GM12878 (cell line): Measurements from ENCODE around the gene PTPRC. TPM values are rescaled to one million over a fixed set of nuclear protein-coding genes. Genes with fewer than 3 reads are reported as not detected.

Experiments
- ATAC-seq: fragments of 200-7000 bp; cut with Tn5 transposase; 3 replicates; pipeline ENCODE4 v1.9.1; 2020; ENCODE audit warnings: mild to moderate bottlenecking, moderate library complexity
- BruUV-seq: library from RNA; stranded (reverse); fragments of 400-500 nt; replicated peaks from 2 replicates; lab custom pipeline; 2021; lab: Mats Ljungman, UMichigan
- CTCF ChIA-PET: fragments of 300-600 bp; sonication (Branson Sonifier 250); formaldehyde crosslinking; extraction: SDS; loops from one replicate; lab custom pipeline; 2021; ENCODE audit warnings: inconsistent platforms; lab: Yijun Ruan, JAX
- POLR2A ChIA-PET: fragments of 350-600 bp; formaldehyde crosslinking; extraction: SDS; loops from one replicate; lab custom pipeline; 2021; ENCODE audit warnings: inconsistent platforms; lab: Charles Lee
- RAD21 ChIA-PET: fragments of 300-600 bp; sonication (Branson Sonifier 250); formaldehyde crosslinking; loops from one replicate; lab custom pipeline; 2023; ENCODE audit warnings: antibody characterized with exemption; ENCODE audit not compliant: unreplicated experiment; lab: Charles Lee
- SMC1A ChIA-PET: fragments of 300-600 bp; sonication (Branson Sonifier 250); formaldehyde crosslinking; loops from one replicate; lab custom pipeline; 2023; ENCODE audit not compliant: unreplicated experiment, uncharacterized antibody; lab: Charles Lee
- DNase-seq: peaks from one replicate; pipeline ENCODE4 v3.0.0-alpha.2; 2011; ENCODE audit warnings: low read depth, low spot score
- FAIRE-seq: peaks from 3 replicates; lab custom pipeline; 2011; peaks lifted over from hg19 to GRCh38; lab: Jason Lieb, UNC
- H2AFZ ChIP-seq: 2 replicates; pipeline ENCODE4 v1.6.0; 2011; ENCODE audit warnings: low read depth, low read length, control low read depth; ENCODE audit not compliant: control insufficient read depth
- H3K27ac ChIP-seq: 2 replicates; pipeline ENCODE4 v1.5.1; 2011; ENCODE audit warnings: control low read depth; ENCODE audit not compliant: control insufficient read depth, insufficient read depth
- H3K27me3 ChIP-seq, 2 experiments: replicated peaks in 1 of 2; 2 replicates each; pipeline versions ENCODE4 v1.6.0 to v1.6.1; 2011; ENCODE audit warnings: low read length in 1 of 2; ENCODE audit not compliant: control insufficient read depth in 2 of 2, insufficient read depth in 2 of 2
- H3K36me3 ChIP-seq, 2 experiments: 2 replicates each; pipeline ENCODE4 v1.5.1; 2011; ENCODE audit warnings: low read length in 1 of 2; ENCODE audit not compliant: control insufficient read depth in 2 of 2, insufficient read depth in 2 of 2
- H3K4me1 ChIP-seq: 2 replicates; pipeline ENCODE4 v1.6.1; 2011; ENCODE audit warnings: mild to moderate bottlenecking, low read length, moderate library complexity, mixed read lengths; ENCODE audit not compliant: control insufficient read depth, insufficient read depth
- H3K4me2 ChIP-seq: 2 replicates; pipeline ENCODE4 v1.6.0; 2011; ENCODE audit warnings: control low read depth; ENCODE audit not compliant: control insufficient read depth, insufficient read depth
- H3K4me3 ChIP-seq: fragments of 200-600 bp; sonication (generic); 2 replicates; pipeline ENCODE4 v1.5.1; 2016
- H3K79me2 ChIP-seq: 2 replicates; pipeline ENCODE4 v1.6.0; 2011; ENCODE audit warnings: low read length; ENCODE audit not compliant: control insufficient read depth, insufficient read depth
- H3K9ac ChIP-seq: 2 replicates; pipeline ENCODE4 v1.8.0; 2011; ENCODE audit warnings: low read length, control low read depth, mixed read lengths; ENCODE audit not compliant: control insufficient read depth, insufficient read depth
- H3K9me3 ChIP-seq: replicated peaks from 3 replicates; pipeline ENCODE4 v1.5.1; 2011; ENCODE audit warnings: mild to moderate bottlenecking, low read length; ENCODE audit not compliant: control insufficient read depth, insufficient read depth
- H4K20me1 ChIP-seq: 2 replicates; pipeline ENCODE4 v1.6.0; 2011; ENCODE audit not compliant: control insufficient read depth, insufficient read depth
- ATF3 ChIP-seq: IDR thresholded peaks from 2 replicates; pipeline ENCODE4 v1.6.1; 2011; ENCODE audit warnings: low read depth, mild to moderate bottlenecking, low read length, moderate library complexity, borderline replicate concordance; ENCODE audit errors: extremely low read depth
- ATF7 ChIP-seq: fragments of 450-650 bp; IDR thresholded peaks from 2 replicates; pipeline ENCODE4 v1.6.1; 2016; ENCODE audit warnings: low read depth, mild to moderate bottlenecking
- CBX5 ChIP-seq: sonication (generic); IDR thresholded peaks from 2 replicates; pipeline ENCODE4 v1.6.1; 2016; ENCODE audit warnings: low read depth, moderate library complexity, mild to moderate bottlenecking, inconsistent platforms
- DPF2 ChIP-seq: fragments of 450-650 bp; IDR thresholded peaks from 2 replicates; pipeline ENCODE4 v1.6.1; 2017; ENCODE audit warnings: mild to moderate bottlenecking
- EP300 ChIP-seq, 2 experiments: fragments of 150-350 bp in 1 of 2; IDR thresholded peaks; 2 replicates each; pipeline ENCODE4 v1.6.1; 2011 to 2012; ENCODE audit warnings: low read depth in 2 of 2, low read length in 2 of 2, borderline replicate concordance in 1 of 2, improper control_type of control experiment in 1 of 2, inconsistent platforms in 1 of 2; ENCODE audit not compliant: control insufficient read depth in 1 of 2
- GABPA ChIP-seq: IDR thresholded peaks from 2 replicates; pipeline ENCODE4 v1.6.1; 2014; ENCODE audit warnings: antibody characterized with exemption, low read depth, mild to moderate bottlenecking, inconsistent platforms
- IKZF1 ChIP-seq: fragments of 450-650 bp; conservative IDR thresholded peaks from 2 replicates; pipeline ENCODE4 v1.6.1; 2017; ENCODE audit warnings: antibody characterized with exemption, mild to moderate bottlenecking
- JUND ChIP-seq: IDR thresholded peaks from 2 replicates; pipeline ENCODE4 v1.6.1; 2012; ENCODE audit warnings: low read depth, mild to moderate bottlenecking, low read length, improper control_type of control experiment, moderate library complexity
- RAD21 ChIP-seq: IDR thresholded peaks from 2 replicates; pipeline ENCODE4 v1.6.1; 2011; ENCODE audit warnings: mild to moderate bottlenecking, low read depth, low read length, moderate library complexity; ENCODE audit not compliant: insufficient read depth
- RFX5 ChIP-seq: IDR thresholded peaks from 2 replicates; pipeline ENCODE4 v1.6.1; 2011; ENCODE audit warnings: low read depth, low read length, improper control_type of control experiment
- TAF1 ChIP-seq: IDR thresholded peaks from 2 replicates; pipeline ENCODE4 v1.6.1; 2011; ENCODE audit warnings: mild to moderate bottlenecking, low read depth, low read length, borderline replicate concordance
- ZNF24 ChIP-seq: fragments of 450-650 bp; IDR thresholded peaks from 2 replicates; pipeline ENCODE4 v1.6.1; 2017; ENCODE audit warnings: antibody characterized with exemption, mild to moderate bottlenecking
- ZNF274 ChIP-seq: IDR thresholded peaks from one replicate; pipeline ENCODE4 v1.8.0; 2011; ENCODE audit not compliant: insufficient read length, insufficient read depth
- WGBS: methylation state at CpG from one replicate; pipeline ENCODE4 v1.1.6; 2016; ENCODE audit warnings: low lambda C conversion rate; ENCODE audit not compliant: insufficient replicate concordance, insufficient coverage; ENCODE audit errors: missing lambda C conversion rate; 5-methylcytosine and 5-hydroxymethylcytosine counted together
- in situ Hi-C: fragments of 300-500 bp; cut with MboI; formaldehyde crosslinking; loops from 9 replicates; pipeline ENCODE4 v1.14.3; 2018; ENCODE audit warnings: mixed read lengths
- intact Hi-C: fragments of 100-400 bp; cut with micrococcal nuclease; formaldehyde crosslinking; loops from one replicate; pipeline ENCODE4 v1.14.2; 2022; ENCODE audit not compliant: unreplicated experiment
- polyA plus RNA-seq, 11 experiments: library from polyadenylated mRNA; depleted of rRNA in 4 of 11; unstranded in 6 of 11; stranded (reverse) in 5 of 11; fragments of >200 nt; fragmentation: Nextera tagmentation in 4 of 11; fragmentation: Illumina TruSeq in 1 of 11; extraction: Ambion mirVana in 4 of 11; extraction: Trizol in 1 of 11; gene quantifications; 1 replicate in 1 of 11; 2 replicates in 10 of 11; pipeline versions ENCODE4 v1.2.1 to v1.2.3, GENCODE V29; 2011 to 2016; ENCODE audit warnings: inconsistent platforms in 2 of 11, missing spikeins in 2 of 11, low read depth in 1 of 11
- total RNA-seq, 4 experiments: library from RNA; depleted of rRNA in 3 of 4; stranded (reverse); fragments of >200 nt in 3 of 4; fragmentation: Illumina TruSeq in 1 of 4; extraction: Trizol in 1 of 4; gene quantifications; 2 replicates each; pipeline versions ENCODE4 v1.2.1 to v1.2.3, GENCODE V29; 2013 to 2021
- TF ChIP-seq, protein P1 (sequence below): fragments of 450-650 bp; IDR thresholded peaks from 2 replicates; pipeline ENCODE4 v1.6.1; 2016; ENCODE audit warnings: mild to moderate bottlenecking
- TF ChIP-seq, protein P2 (sequence below): fragments of 450-650 bp; IDR thresholded peaks from 2 replicates; pipeline ENCODE4 v1.6.1; 2018; ENCODE audit warnings: mild to moderate bottlenecking, low read depth, moderate library complexity; ENCODE audit not compliant: partially characterized antibody
- TF ChIP-seq, protein P3 (sequence below): fragments of 150-350 bp; IDR thresholded peaks from 2 replicates; pipeline ENCODE4 v1.6.1; 2016; ENCODE audit warnings: low read depth, low read length

Gene PTPRC
- total and polyA plus RNA-seq, 10 of the 15 experiments (the other 5 are each of a cell fraction or from before 2014, with no cell fraction given), result 72.9 to 221 (median 118) TPM

GRCh38 chr1:198647055-198647454 lies 8.2 kb downstream of the PTPRC start:
- ChIA-PET CTCF (interaction anchor here (0.9 to 1.6 kb wide), 5 partner anchors 10 to 31 kb away, joined by 3 to 4 read pairs (median 3); no protein-coding TSS in a partner anchor), SMC1A (interaction anchor here (1.6 to 8.4 kb wide), 5 partner anchors 9 to 35 kb away, joined by 9 to 72 read pairs (median 39); partner anchors contain the start of gene PTPRC), RAD21 (interaction anchor here (1.0 to 4.4 kb wide), 6 partner anchors 10 to 49 kb away, joined by 4 to 35 read pairs (median 6); no protein-coding TSS in a partner anchor), POLR2A (interaction anchor here (1.0 to 2.5 kb wide), 5 partner anchors 10 to 71 kb away, joined by 3 to 9 read pairs (median 4); no protein-coding TSS in a partner anchor)
- peaks cover 0 to 3% of the 10 kb centered on the region in 2 experiments; a peak in 1 of 4 replicates for H3K36me3 ChIP-seq
- in situ Hi-C loops (no loop called here), intact Hi-C loops (loop anchor here (5.0 kb wide), 1 partner anchor 90 kb away; no protein-coding TSS in a partner anchor)
- H3K4me3 ChIP-seq, result no peak overlapping the region
- no peaks in the 10 kb centered on the region for H3K27me3 ChIP-seq
- 0 out of 2 replicates have a peak overlapping the region, but pooled peaks have one; percentile 5 for H3K4me2 ChIP-seq
- H3K4me1 ChIP-seq, result peaks cover 19% of the 10 kb centered on the region
- H3K27ac ChIP-seq, result no peak overlapping the region
- H4K20me1 ChIP-seq, result no peaks in the 10 kb centered on the region
- FAIRE-seq, result no peak
- no TSS peak for BruUV-seq
- 45% methylated on average over 1 of the region's 1 CpG for WGBS
- ATAC-seq, result peak; percentile 21
- DNase-seq, result no peak
- H2AFZ ChIP-seq, result no peak overlapping the region
- no peak overlapping the region for H3K9ac ChIP-seq
- H3K9me3 ChIP-seq, result peaks cover 1% of the 10 kb centered on the region; the same call in 2 of the 3 replicates
- peaks cover 68% of the 10 kb centered on the region for H3K79me2 ChIP-seq
- no peak for TF ChIP-seq ATF3
- no peak for TF ChIP-seq GABPA
- TF ChIP-seq CBX5, result no peak
- TF ChIP-seq RFX5, result no peak
- TF ChIP-seq JUND, result no peak
- TF ChIP-seq, protein P1, sequence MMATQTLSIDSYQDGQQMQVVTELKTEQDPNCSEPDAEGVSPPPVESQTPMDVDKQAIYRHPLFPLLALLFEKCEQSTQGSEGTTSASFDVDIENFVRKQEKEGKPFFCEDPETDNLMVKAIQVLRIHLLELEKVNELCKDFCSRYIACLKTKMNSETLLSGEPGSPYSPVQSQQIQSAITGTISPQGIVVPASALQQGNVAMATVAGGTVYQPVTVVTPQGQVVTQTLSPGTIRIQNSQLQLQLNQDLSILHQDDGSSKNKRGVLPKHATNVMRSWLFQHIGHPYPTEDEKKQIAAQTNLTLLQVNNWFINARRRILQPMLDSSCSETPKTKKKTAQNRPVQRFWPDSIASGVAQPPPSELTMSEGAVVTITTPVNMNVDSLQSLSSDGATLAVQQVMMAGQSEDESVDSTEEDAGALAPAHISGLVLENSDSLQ, result no peak
- no peak for TF ChIP-seq EP300 (IDR thresholded peaks at IDR 0.05; ENCODE audit: borderline replicate concordance in 1 of 2, control insufficient read depth in 1 of 2, low read depth in 2 of 2, low read length in 2 of 2)
- TF ChIP-seq ATF7, result no peak
- no peak for TF ChIP-seq ZNF24
- no peak for TF ChIP-seq IKZF1
- TF ChIP-seq, protein P2, sequence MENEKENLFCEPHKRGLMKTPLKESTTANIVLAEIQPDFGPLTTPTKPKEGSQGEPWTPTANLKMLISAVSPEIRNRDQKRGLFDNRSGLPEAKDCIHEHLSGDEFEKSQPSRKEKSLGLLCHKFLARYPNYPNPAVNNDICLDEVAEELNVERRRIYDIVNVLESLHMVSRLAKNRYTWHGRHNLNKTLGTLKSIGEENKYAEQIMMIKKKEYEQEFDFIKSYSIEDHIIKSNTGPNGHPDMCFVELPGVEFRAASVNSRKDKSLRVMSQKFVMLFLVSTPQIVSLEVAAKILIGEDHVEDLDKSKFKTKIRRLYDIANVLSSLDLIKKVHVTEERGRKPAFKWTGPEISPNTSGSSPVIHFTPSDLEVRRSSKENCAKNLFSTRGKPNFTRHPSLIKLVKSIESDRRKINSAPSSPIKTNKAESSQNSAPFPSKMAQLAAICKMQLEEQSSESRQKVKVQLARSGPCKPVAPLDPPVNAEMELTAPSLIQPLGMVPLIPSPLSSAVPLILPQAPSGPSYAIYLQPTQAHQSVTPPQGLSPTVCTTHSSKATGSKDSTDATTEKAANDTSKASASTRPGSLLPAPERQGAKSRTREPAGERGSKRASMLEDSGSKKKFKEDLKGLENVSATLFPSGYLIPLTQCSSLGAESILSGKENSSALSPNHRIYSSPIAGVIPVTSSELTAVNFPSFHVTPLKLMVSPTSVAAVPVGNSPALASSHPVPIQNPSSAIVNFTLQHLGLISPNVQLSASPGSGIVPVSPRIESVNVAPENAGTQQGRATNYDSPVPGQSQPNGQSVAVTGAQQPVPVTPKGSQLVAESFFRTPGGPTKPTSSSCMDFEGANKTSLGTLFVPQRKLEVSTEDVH, result no peak
- TF ChIP-seq RAD21, result no peak
- no peak for TF ChIP-seq ZNF274
- no peak for TF ChIP-seq TAF1
- TF ChIP-seq DPF2, result no peak
- TF ChIP-seq, protein P3, sequence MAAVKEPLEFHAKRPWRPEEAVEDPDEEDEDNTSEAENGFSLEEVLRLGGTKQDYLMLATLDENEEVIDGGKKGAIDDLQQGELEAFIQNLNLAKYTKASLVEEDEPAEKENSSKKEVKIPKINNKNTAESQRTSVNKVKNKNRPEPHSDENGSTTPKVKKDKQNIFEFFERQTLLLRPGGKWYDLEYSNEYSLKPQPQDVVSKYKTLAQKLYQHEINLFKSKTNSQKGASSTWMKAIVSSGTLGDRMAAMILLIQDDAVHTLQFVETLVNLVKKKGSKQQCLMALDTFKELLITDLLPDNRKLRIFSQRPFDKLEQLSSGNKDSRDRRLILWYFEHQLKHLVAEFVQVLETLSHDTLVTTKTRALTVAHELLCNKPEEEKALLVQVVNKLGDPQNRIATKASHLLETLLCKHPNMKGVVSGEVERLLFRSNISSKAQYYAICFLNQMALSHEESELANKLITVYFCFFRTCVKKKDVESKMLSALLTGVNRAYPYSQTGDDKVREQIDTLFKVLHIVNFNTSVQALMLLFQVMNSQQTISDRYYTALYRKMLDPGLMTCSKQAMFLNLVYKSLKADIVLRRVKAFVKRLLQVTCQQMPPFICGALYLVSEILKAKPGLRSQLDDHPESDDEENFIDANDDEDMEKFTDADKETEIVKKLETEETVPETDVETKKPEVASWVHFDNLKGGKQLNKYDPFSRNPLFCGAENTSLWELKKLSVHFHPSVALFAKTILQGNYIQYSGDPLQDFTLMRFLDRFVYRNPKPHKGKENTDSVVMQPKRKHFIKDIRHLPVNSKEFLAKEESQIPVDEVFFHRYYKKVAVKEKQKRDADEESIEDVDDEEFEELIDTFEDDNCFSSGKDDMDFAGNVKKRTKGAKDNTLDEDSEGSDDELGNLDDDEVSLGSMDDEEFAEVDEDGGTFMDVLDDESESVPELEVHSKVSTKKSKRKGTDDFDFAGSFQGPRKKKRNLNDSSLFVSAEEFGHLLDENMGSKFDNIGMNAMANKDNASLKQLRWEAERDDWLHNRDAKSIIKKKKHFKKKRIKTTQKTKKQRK, result no peak
